Measurements from ENCODE around the gene RHOH.
A peak's percentile ranks its signal among the peaks of the same experiment; 100 is the strongest.

Gene RHOH

DNA sequence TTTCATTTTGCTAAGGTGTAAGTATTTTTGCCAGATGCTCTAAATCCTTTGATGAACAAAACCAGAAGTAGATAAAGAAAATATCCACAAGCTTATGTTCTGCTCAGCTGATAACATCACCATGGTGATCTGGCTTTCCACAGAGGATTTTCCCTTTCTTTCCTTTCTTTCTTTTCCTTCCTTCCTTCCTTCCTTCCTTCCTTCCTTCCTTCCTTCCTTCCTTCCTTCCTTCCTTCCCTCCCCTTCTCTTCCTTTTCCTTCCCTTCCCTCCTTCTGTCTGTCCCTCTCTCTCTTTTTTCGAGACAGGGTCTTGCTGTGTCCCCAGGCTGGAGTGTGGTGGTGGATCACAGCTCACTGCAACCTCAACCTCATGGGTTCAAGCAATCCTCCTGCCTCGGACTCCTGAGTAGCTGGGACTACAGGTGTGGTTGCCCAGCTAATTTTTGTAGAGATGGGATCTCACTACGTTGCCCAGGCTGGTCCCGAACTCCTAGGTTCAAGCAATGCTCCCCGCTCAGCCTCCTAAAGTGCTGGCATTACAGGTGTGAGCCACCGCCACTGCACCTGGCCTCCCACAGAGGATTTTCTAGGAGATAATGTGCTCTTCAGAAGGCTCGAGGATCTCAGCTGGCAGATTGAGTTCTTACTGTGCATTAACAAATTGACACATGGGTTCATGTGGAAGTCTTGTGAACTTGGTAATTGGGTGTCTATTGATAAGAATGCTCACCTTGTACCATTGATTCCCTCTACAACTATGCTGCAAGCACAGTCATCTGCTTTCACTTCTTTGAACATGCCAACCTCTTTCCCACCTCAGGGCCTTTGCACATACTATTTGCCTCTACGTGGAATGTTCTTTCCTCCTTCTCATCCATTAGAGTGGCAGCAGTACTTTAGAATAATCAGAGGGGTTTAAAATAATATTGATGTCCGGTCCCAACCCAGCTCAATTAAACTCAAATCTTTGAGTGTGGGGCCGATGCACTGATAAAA lies 1.4 kb upstream of the RHOH start:
- Histone ChIP-seq H3K4me3 (ENCODE audit: low read depth, low read length) (no peak overlapping the region), H3K36me3 (ENCODE audit: control insufficient read depth in 2 of 2, insufficient read depth in 1 of 2, low read length in 2 of 2) (no peaks in the 10 kb centered on the region), H3K4me1 (ENCODE audit: control insufficient read depth, insufficient read depth, low read length) (no peaks in the 10 kb centered on the region), H3K27ac (ENCODE audit: extremely low read depth, low read depth, low read length) (no peak overlapping the region), H3K9me3 (ENCODE audit: control insufficient read depth, insufficient read depth, low read depth, low read length) (no peaks in the 10 kb centered on the region)
- TF ChIP-seq ZNF121 (tag by site-specific recombination; IDR thresholded peaks at IDR 0.05) (0 out of 2 replicates have a peak, but pooled peaks have one; percentile 9), CTCF (tag by site-specific recombination; IDR thresholded peaks at IDR 0.05) (no peak), ZNF521 (tag by site-specific recombination; IDR thresholded peaks at IDR 0.05) (no peak), TCF7L2 (IDR thresholded peaks at IDR 0.05; ENCODE audit: borderline replicate concordance, low read depth, low read length) (no peak), ZNF366 (tag by site-specific recombination; conservative IDR thresholded peaks at IDR 0.05) (peak; percentile 91), ZNF623 (tag by site-specific recombination; IDR thresholded peaks at IDR 0.05) (peak; percentile 86), ZNF626 (tag by site-specific recombination; IDR thresholded peaks at IDR 0.05) (no peak), ZNF24 (tag by site-specific recombination; IDR thresholded peaks at IDR 0.05) (no peak), ZNF701 (tag by site-specific recombination; IDR thresholded peaks at IDR 0.05) (no peak), ZBTB10 (tag by site-specific recombination; IDR thresholded peaks at IDR 0.05) (no peak), ZNF404 (tag by site-specific recombination; IDR thresholded peaks at IDR 0.05) (no peak), SP2 (tag by site-specific recombination; IDR thresholded peaks at IDR 0.05) (no peak), ZNF174 (tag by site-specific recombination; IDR thresholded peaks at IDR 0.05) (no peak), ZNF10 (tag by site-specific recombination; IDR thresholded peaks at IDR 0.05) (no peak)
- TF ChIP-seq, protein P1, sequence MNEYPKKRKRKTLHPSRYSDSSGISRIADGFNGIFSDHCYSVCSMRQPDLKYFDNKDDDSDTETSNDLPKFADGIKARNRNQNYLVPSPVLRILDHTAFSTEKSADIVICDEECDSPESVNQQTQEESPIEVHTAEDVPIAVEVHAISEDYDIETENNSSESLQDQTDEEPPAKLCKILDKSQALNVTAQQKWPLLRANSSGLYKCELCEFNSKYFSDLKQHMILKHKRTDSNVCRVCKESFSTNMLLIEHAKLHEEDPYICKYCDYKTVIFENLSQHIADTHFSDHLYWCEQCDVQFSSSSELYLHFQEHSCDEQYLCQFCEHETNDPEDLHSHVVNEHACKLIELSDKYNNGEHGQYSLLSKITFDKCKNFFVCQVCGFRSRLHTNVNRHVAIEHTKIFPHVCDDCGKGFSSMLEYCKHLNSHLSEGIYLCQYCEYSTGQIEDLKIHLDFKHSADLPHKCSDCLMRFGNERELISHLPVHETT (tag by site-specific recombination; IDR thresholded peaks at IDR 0.05), result no peak
- POLR2A ChIA-PET, result interaction anchor here (0.7 kb wide), 1 partner anchor 113 kb away, joined by 7 read pairs; no protein-coding TSS in a partner anchor
- CTCF ChIA-PET, result interaction anchor here (0.7 kb wide), 2 partner anchors 76 to 114 kb away, joined by 3 read pairs; no protein-coding TSS in a partner anchor

DNA sequence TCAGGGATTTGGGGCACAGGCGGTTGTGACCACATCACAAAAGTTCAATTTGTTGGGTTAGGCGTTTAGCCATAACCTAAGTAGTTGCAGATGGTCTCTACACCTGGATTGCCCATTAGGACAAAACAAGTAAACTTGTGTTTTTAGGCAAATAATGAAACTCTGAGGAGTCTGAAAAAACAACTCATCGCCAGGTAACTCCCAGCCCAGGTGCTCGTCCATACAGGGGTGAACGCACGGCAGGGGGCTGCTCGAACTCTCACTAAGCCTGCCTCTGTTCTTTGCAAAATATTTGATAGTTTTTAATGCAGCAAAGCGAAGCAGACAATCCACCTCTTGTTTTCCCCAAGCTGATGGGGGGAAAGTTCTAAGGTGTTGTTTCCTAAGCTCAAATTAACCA lies 559 bp upstream of the RHOH start:
- Histone ChIP-seq H3K4me1 (ENCODE audit: control insufficient read depth, insufficient read depth, low read length) (no peaks in the 10 kb centered on the region), H3K27ac (ENCODE audit: extremely low read depth, low read depth, low read length) (no peak overlapping the region), H3K9me3 (ENCODE audit: control insufficient read depth, insufficient read depth, low read depth, low read length) (no peaks in the 10 kb centered on the region), H3K4me3 (ENCODE audit: low read depth, low read length) (no peak overlapping the region), H3K36me3 (ENCODE audit: control insufficient read depth in 2 of 2, insufficient read depth in 1 of 2, low read length in 2 of 2) (no peaks in the 10 kb centered on the region)
- ChIA-PET POLR2A (no interaction called here), CTCF (interaction anchor here (0.7 kb wide), 1 partner anchor 113 kb away, joined by 3 read pairs; no protein-coding TSS in a partner anchor)
- TF ChIP-seq ZIC2 (tag by site-specific recombination; IDR thresholded peaks at IDR 0.05) (no peak), ZNF146 (tag by site-specific recombination; IDR thresholded peaks at IDR 0.05) (no peak), ZNF530 (tag by site-specific recombination; IDR thresholded peaks at IDR 0.05; ENCODE audit: low read depth) (no peak), ZNF514 (tag by site-specific recombination; IDR thresholded peaks at IDR 0.05) (no peak), TRIM28 (IDR thresholded peaks at IDR 0.05; ENCODE audit: borderline replicate concordance, low read length) (no peak)
- TF ChIP-seq, protein P2, sequence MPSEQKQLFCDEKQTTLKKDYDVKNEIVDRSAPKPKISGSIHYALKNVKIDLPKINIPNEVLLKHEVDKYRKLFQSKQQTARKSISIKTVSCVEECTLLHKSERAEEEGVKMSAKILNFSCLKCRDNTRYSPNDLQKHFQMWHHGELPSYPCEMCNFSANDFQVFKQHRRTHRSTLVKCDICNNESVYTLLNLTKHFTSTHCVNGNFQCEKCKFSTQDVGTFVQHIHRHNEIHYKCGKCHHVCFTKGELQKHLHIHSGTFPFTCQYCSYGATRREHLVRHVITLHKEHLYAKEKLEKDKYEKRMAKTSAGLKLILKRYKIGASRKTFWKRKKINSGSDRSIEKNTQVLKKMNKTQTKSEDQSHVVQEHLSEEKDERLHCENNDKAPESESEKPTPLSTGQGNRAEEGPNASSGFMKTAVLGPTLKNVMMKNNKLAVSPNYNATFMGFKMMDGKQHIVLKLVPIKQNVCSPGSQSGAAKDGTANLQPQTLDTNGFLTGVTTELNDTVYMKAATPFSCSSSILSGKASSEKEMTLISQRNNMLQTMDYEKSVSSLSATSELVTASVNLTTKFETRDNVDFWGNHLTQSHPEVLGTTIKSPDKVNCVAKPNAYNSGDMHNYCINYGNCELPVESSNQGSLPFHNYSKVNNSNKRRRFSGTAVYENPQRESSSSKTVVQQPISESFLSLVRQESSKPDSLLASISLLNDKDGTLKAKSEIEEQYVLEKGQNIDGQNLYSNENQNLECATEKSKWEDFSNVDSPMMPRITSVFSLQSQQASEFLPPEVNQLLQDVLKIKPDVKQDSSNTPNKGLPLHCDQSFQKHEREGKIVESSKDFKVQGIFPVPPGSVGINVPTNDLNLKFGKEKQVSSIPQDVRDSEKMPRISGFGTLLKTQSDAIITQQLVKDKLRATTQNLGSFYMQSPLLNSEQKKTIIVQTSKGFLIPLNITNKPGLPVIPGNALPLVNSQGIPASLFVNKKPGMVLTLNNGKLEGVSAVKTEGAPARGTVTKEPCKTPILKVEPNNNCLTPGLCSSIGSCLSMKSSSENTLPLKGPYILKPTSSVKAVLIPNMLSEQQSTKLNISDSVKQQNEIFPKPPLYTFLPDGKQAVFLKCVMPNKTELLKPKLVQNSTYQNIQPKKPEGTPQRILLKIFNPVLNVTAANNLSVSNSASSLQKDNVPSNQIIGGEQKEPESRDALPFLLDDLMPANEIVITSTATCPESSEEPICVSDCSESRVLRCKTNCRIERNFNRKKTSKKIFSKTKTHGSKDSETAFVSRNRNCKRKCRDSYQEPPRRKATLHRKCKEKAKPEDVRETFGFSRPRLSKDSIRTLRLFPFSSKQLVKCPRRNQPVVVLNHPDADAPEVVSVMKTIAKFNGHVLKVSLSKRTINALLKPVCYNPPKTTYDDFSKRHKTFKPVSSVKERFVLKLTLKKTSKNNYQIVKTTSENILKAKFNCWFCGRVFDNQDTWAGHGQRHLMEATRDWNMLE (tag by site-specific recombination; conservative IDR thresholded peaks at IDR 0.05; ENCODE audit: low read depth), result no peak
- TF ChIP-seq, protein P3, sequence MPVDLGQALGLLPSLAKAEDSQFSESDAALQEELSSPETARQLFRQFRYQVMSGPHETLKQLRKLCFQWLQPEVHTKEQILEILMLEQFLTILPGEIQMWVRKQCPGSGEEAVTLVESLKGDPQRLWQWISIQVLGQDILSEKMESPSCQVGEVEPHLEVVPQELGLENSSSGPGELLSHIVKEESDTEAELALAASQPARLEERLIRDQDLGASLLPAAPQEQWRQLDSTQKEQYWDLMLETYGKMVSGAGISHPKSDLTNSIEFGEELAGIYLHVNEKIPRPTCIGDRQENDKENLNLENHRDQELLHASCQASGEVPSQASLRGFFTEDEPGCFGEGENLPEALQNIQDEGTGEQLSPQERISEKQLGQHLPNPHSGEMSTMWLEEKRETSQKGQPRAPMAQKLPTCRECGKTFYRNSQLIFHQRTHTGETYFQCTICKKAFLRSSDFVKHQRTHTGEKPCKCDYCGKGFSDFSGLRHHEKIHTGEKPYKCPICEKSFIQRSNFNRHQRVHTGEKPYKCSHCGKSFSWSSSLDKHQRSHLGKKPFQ (tag by site-specific recombination; IDR thresholded peaks at IDR 0.05), result no peak
